ENCODE data around the gene CD28.

CD28 gene

DNA sequence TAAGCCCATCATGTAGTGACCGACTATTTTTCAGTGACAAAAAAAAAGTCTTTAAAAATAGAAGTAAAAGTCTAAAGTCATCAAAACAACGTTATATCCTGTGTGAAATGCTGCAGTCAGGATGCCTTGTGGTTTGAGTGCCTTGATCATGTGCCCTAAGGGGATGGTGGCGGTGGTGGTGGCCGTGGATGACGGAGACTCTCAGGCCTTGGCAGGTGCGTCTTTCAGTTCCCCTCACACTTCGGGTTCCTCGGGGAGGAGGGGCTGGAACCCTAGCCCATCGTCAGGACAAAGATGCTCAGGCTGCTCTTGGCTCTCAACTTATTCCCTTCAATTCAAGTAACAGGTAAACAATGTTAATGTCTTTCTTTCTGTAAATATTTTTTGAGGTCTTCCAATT, at the start of gene CD28:
Gene CD28, plus strand, starts transcription at position 237 of the 400 bp plus-strand sequence. Its CDS starts 58 bp downstream, at position 295.
- no peak for DNase-seq

GRCh38 chr2:203659331-203660049, 46.9 kb upstream of the CD28 start:
- no peak for DNase-seq

- no peak for DNase-seq
Observed at GRCh38 chr2:203660465-203660864, 46.0 kb upstream of the CD28 start.

- DNase-seq = no peak
Observed at GRCh38 chr2:203661279-203661908, 45.0 kb upstream of the CD28 start.

DNA sequence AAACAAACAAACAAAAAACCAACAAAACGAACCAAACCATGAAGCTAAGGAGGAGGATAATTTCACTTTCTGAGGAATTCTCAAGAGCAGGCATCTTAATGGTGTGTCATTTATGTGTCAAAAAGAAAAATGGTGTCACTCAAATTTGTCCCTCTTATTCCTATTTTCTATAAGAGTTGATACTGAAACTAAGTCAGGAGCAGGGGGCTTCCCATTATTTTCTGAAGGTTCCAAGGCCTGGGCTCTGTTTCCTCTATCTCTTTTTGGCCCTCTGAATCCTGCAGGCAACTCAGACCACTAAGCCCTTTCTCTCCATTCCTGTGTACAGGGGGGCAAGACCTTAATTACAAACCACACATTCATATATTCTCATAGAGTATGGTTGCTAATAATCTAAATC, 44.0 kb upstream of the CD28 start:
- no peak for DNase-seq

- DNase-seq = no peak
Observed at GRCh38 chr2:203662951-203663350, 43.5 kb upstream of the CD28 start.

DNA sequence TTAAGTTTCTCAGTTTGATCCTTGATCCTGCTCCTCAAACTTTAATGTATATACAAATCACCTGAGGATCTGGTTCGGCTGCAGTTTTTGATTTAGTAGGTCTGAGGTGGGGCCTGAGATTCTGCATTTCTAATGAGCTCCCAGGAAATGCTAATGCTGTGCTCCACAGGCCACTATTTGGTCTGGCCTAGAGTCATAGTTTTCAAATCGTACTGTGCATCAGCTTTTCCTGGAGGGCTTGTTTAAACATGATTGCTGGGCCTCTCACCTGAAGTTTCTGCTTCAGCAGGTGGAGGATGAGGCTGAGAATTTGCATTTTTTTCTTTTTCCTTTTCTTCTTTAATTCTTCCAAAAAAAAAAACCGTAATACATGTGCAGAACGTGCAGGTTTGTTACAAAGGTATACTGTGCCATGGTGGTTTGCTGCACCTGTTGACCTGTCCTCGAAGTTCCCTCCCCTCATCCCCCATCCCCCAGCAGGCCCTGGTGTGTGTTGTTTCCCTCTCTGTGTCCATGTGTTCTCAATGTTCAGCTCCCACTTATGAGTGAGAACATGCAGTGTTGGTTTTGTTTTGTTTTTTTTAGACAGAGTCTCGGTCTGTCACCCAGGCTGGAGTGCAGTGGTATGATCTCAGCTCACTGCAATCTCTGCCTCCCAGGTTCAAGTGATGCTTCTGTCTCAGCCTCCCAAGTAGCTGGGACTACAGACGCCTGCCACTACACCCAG, 42.2 kb upstream of the CD28 start:
- no peak for DNase-seq

- DNase-seq = no peak
Observed at GRCh38 chr2:203667838-203668237, 38.6 kb upstream of the CD28 start.

GRCh38 chr2:203669820-203670219, 36.6 kb upstream of the CD28 start:
- DNase-seq = no peak

DNA sequence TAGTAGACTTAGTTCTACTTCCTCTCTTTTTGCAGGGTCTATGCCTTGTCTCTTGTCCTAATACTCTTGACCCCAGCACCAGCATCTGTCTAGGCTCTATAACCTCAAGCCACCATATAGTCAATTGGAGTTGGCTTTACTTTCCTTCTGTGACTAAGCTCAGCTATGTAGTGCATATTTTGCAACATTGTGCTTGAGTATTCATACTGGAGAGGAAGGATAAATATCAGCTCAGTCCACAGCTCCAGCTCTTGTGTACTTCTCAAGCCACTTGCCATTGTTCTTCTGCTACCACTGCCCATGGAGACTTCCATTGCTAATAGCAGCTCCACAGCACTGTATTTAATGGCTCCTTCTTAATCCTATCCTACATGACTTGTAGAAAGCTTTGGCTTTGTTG, 35.5 kb upstream of the CD28 start:
- DNase-seq = no peak

DNA sequence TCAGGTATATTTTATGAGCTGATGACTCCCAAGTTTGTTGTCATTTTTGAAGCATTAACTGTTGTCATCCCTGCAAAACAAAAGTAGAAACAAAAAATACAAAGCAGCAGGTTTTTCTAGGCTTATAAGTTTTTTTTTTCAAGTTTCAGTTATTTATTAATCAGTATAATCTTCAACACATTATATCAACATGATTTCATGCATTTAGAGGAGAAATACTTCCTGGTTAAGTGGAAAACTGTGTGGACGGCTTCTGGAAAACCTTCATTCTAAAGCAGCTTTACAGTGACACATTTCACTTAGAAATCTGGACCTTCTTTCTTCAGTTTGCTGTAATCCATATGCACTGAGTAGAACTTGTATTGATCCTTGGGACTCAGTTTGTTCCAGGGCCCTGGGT, 34.6 kb upstream of the CD28 start:
- DNase-seq = no peak

GRCh38 chr2:203672856-203673255, 33.6 kb upstream of the CD28 start:
- no peak for DNase-seq

DNA sequence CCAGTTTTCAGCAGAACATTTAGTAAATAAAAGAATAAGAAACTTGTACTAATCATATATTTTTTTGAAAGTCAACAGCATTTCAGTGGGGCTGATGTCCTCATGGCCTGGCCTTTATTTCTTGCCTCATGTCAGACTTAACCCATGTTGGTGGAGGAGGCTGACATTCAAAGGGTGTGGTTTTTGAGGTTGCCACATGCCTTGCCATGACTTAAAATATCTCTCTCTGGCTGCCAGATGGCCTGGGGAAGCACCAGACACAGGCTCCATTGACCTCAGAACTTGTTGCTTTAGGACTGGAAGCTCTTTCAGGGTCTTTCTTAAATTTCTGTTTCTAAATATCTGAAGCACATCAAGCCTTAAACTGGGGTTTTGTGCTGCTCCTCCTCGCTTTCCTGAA, 32.5 kb upstream of the CD28 start:
- no peak for DNase-seq

- no peak for DNase-seq
Observed at GRCh38 chr2:203675086-203675485, 31.4 kb upstream of the CD28 start.

- no peak for DNase-seq
Observed at GRCh38 chr2:203678971-203679370, 27.5 kb upstream of the CD28 start.

DNA sequence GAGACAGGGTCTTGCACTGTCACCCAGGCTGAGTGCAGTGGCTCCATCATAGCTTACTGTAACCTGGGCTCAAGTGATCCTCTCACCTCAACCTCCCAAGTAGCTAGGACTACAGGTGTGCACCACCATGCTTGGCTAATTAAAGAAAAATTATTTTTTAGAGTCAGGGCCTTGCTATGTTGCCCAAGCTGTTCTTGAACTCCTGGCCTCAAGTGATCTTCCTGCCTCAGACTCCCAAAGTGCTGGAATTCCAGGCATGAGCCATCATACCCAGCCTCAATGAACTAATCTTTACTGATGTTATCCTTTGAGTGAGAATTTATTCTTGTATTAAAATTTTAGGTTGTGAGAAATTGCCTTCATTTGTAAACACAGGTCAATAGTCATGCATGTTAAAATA, 27.0 kb upstream of the CD28 start:
- no peak for DNase-seq

DNA sequence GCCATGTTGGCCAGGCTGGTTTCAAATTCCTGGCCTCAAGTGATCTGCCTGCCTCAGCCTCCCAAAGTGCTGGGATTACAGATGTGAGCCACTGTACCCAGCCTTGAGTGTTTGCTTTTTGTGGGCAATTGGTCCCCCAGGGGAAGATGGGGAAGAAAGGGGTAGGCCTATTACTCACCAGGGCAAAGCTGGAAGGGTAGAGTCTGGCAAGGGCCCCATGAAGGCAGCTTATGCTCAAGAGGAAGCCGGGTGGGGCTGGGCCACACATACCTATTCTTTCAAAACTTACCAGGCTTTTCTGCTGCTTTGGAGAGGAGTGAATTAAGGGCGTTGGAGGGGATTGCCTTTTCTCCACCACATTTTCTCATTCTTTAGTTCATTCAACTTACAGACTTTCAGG, 24.5 kb upstream of the CD28 start:
- DNase-seq = no peak

DNA sequence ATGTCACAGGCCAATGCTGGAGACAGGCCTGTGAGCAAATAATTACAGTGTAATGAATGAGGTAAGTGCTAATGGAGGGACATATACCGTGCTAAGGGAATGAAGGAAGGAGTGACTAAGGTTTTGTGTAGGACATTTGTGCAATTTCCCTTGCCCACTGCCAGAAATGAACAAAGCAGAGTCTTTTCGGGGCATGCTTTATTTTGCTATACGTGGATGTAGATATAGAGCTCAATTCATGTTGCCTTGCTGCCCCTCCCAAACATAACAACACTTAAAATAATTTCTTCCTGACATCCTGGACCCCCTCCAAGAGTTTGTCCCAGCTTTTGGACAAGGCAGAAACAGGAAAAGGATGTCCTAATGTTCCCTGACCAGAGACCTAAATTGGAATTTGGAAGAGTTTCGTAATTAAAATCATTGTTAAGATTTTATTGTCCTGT, 23.7 kb upstream of the CD28 start:
- no peak for DNase-seq

DNA sequence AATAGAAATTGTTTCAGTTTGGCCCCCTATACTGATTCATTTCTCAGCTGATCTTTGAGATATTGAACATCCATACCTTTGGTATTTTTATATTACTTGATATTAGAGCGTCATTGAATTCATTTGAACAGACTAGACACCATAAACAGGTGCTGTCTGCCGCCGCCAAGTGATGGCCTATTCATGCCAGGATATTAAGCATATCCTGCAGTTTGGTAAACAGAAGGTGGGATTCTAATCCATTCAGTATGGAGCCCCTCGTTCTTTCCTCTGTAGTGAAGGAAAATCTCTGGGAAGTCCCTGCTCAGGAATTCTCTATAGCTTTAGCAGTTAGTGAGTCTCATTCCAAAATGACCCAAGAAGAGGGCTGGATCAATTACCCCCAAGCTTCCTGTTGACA, 23.0 kb upstream of the CD28 start:
- DNase-seq = no peak

DNA sequence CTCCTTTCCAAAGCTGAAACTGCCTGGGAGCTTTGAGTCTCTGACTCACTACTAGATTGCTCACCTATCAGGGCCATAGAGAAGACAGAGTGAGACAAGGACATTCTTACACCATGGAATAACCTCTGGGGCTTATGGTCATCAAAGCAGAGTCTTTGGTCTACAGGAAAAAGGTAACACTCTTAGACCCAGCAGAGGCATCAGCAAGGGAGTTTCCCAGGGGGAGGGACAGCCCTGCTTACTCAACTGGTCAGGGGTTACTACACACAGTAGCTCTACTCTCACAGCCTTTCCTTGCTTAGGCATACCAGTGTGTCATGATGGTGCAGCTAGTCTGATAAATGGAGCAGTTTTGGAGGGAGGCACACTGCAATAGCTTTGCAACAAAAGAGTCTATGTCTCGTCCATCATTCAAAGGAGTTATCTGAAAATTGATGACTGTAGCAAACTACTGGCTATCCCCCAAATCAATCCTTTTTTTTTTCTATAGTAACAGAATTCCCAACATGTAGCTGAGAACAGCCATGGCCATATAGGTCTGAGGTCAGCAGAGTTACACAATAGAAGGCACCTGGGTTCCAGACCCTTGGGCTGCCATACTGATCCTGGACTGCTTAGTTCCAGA, 22.4 kb upstream of the CD28 start:
- DNase-seq = no peak

DNA sequence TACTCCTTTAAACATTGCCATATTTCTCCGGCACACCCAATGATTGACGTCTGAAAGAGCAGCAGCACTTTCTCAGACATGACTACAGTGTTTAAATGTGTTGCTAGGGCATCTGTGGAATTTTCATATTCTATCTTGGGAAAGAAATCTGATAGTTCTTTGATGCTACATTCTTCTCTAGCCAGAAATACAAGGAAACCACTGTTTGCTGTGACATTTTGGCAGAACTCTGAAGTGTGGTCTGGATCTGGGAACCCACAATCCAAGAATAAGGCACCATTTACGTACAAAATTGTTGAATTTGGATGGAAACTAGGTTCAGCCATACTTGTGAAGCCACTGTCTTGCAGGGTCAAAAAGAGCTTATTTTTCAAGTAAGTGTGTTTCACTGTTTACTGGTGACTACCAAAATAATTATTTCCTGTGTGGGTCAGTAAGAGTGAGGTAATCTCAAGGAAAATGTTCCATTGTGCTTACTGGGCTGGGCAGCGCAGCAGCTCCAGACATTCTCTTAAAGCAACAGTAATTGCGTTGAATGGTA, 21.3 kb upstream of the CD28 start:
- no peak for DNase-seq

DNA sequence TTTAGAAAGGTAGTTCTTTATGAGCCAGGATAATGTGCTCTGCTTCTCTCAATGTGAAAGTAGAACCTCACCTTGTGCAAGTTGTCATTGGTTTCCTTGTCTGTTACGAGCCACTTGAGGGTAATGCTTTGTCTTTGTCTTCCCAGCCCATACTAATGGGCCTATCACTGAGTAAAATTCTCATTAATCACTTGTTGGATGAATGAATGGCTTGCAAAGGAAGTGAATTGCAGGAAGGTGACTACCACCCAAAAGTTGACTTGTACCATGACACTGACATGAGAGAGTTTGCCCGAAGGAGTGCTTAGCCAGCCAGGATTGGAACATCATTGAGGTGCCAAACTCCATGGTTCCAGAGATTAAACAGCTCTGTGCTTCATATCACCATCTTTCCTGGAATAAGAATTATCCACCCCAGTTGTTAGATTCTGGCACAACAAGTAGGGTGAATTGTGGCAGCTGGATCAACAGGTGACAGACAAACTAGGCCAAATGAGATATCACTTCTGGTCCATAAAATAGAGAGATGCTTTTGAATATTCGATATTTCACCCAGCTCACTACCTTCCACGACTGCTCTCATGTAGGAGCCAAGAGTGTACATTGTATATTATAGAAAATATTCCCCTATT, 20.5 kb upstream of the CD28 start:
- no peak for DNase-seq

GRCh38 chr2:203687165-203687564, 19.3 kb upstream of the CD28 start:
- no peak for DNase-seq
